Kidney (tissue), 14 donors: ENCODE results near the gene NBDY. TPM values are rescaled to one million over a fixed set of nuclear protein-coding genes. Genes with fewer than 3 reads are reported as not detected.
A peak's percentile ranks its signal among the peaks of the same experiment; 100 is the strongest.
"Not testable (repeated sequence)": the region's sequence is repeated elsewhere in the genome, so short reads cannot be mapped to it uniquely, and the experiment has no call there.

ENCODE experiments used
- DNase-seq, 5 donors: peaks; one replicate each; pipeline ENCODE4 v3.0.0-alpha.2; 2013 to 2020
- FAIRE-seq: peaks from 2 replicates; lab custom pipeline; 2012; peaks lifted over from hg19 to GRCh38; lab: Jason Lieb, UNC
- H3K27ac ChIP-seq, 2 donors: one replicate each; pipeline ENCODE4 v1.7.0; 2013; ENCODE audit warnings: low read depth in 2 of 2, low read length in 2 of 2, inconsistent platforms in 1 of 2
- H3K27me3 ChIP-seq: one replicate; pipeline ENCODE4 v1.7.1; 2013; ENCODE audit warnings: low read length, inconsistent platforms; ENCODE audit not compliant: control insufficient read depth, insufficient read depth
- H3K36me3 ChIP-seq, 3 donors: one replicate each; pipeline versions ENCODE4 v1.7.0 to v1.7.1; 2013; ENCODE audit warnings: low read length in 3 of 3, control low read depth in 1 of 3, inconsistent platforms in 1 of 3; ENCODE audit not compliant: insufficient read depth in 3 of 3, control insufficient read depth in 2 of 3
- H3K4me1 ChIP-seq, 3 donors: one replicate each; pipeline versions ENCODE4 v1.7.0 to v1.7.1; 2013; ENCODE audit warnings: low read length in 3 of 3, inconsistent platforms in 1 of 3, low read depth in 1 of 3; ENCODE audit not compliant: control insufficient read depth in 2 of 3, insufficient read depth in 2 of 3
- H3K4me3 ChIP-seq, 3 donors: one replicate each; pipeline versions ENCODE4 v1.7.0 to v1.8.1; 2013; ENCODE audit warnings: low read length in 3 of 3, control low read depth in 1 of 3, inconsistent platforms in 1 of 3
- H3K9ac ChIP-seq, 3 donors: one replicate each; pipeline versions ENCODE4 v1.7.0 to v1.7.1; 2013; ENCODE audit warnings: low read length in 3 of 3, control low read depth in 1 of 3, inconsistent platforms in 1 of 3
- H3K9me3 ChIP-seq, 3 donors: one replicate each; pipeline versions ENCODE4 v1.7.0 to v1.7.1; 2013; ENCODE audit warnings: low read length in 3 of 3, control low read depth in 1 of 3, inconsistent platforms in 1 of 3; ENCODE audit not compliant: control insufficient read depth in 2 of 3, insufficient read depth in 1 of 3
- intact Hi-C: fragments of 100-400 bp; cut with DNase I; formaldehyde crosslinking; loops from one replicate; pipeline ENCODE4 v1.11.1; 2022
- polyA plus RNA-seq: library from polyadenylated mRNA; stranded (reverse); fragments of 350-450 nt; fragmentation: Illumina TruSeq; extraction: RNeasy Lipid Tissue Mini Kit (QIAGEN cat#74804); gene quantifications from one replicate; pipeline ENCODE4 v1.2.3, GENCODE V29; 2014; ENCODE audit warnings: low read depth, low replicate concordance; ENCODE audit not compliant: insufficient read depth
- total RNA-seq: library from RNA; stranded (reverse); fragmentation: NEBNext Ultra II Directional; extraction: Animal tissue kit (Norgen Biotek cat#: 25700); gene quantifications from one replicate; pipeline ENCODE4 v1.2.1, GENCODE V29; 2021
- TF ChIP-seq, protein P1 (sequence below): IDR thresholded peaks from 3 replicates; pipeline ENCODE4 v1.5.1; 2012; ENCODE audit warnings: mild to moderate bottlenecking, moderate library complexity, borderline replicate concordance; ENCODE audit not compliant: insufficient read depth; ENCODE audit errors: extremely low read depth
- donor health status: control.
- donor health status: control.
- donor health status: control.
- donor health status: control.
- donor health status: control.
- donor health status: DM: yes; HTN: yes; CAD: no.
- donor health status: Normal renal cell carcinoma (clear cell type).

The NBDY gene
- total and polyA plus RNA-seq, 2 donors from 2014 or later = 50.8 to 88.7 TPM

DNA sequence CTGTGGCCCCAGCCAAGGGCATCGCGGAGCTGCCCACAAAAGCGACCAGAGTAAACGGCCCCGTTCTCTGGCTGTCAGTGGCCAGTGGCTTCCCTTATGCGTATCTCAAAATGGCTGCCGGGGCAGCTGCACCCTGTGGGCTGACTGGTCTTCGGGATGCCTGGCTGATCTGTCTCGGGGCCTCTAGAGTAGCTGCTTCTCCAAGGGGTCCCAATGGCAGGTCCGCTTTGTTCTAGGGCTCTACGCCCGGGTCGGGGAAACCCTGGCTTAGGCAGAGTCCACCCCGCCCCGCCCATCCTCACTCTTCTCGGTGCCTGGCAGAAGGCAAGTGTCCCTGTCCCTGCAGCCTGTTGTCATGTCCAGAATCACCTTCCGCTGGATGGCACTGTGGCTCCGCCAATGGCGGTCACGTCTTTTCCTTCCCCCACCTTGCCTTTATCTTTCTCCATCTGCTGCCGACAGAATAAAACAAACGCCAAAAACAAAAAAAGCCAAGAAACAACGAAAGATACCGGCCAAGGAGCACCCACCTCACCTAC is 44.5 kb downstream of the NBDY start:
- H3K4me1 ChIP-seq, DNase-seq, H3K27ac ChIP-seq, H3K27me3 ChIP-seq, H3K9me3 ChIP-seq, intact Hi-C loops, H3K36me3 ChIP-seq, H3K4me3 ChIP-seq, H3K9ac ChIP-seq: not testable (repeated sequence)
- FAIRE-seq = peak; percentile 98

DNA sequence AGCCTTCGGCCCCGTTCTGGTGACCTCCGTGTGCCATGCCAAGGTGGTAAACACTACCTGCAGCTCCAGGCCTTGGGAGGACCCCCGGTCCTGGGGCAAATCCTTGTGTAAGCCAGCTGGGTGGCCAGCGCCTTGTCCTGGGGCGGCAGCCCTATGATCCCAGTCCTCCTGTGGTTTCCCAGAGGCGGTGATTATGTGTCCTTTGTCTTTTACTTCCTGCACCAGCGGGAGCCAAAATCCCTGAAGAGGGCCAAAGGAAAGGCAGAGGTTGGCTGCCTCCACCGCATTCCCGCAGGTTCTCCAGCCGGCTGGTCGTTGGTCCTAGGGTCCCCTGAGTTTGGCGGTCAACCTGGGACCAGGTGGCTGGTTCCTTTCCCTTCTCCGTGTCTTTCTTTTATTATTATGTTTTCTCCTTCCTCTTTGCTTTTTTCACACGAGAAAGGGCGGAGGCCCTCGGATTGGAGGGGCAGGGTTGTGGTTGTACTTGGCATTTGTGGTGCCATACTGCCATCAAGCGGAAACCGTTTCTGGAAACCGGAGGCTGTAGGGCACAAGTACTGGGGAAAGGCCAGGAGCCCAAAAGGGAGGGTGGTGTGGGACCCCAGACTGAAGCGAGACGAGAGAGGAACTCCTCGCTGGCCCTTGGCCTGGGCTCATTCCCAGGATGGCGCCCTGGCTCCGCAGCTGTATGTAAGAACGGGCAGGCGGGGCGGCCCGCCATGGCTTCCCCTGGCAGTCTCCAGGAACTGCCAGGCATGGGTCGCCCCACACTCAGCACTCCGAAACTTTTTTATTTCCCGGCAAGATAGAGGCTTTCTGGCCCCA is 49.3 kb downstream of the NBDY start:
- H3K9me3 ChIP-seq, H3K4me1 ChIP-seq, H3K9ac ChIP-seq, H3K4me3 ChIP-seq, intact Hi-C loops, H3K36me3 ChIP-seq, DNase-seq, H3K27ac ChIP-seq, H3K27me3 ChIP-seq: not testable (repeated sequence)
- FAIRE-seq = peak; percentile 97

DNA sequence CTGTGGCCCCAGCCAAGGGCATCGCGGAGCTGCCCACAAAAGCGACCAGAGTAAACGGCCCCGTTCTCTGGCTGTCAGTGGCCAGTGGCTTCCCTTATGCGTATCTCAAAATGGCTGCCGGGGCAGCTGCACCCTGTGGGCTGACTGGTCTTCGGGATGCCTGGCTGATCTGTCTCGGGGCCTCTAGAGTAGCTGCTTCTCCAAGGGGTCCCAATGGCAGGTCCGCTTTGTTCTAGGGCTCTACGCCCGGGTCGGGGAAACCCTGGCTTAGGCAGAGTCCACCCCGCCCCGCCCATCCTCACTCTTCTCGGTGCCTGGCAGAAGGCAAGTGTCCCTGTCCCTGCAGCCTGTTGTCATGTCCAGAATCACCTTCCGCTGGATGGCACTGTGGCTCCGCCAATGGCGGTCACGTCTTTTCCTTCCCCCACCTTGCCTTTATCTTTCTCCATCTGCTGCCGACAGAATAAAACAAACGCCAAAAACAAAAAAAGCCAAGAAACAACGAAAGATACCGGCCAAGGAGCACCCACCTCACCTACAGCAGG is 50.0 kb downstream of the NBDY start:
- H3K36me3 ChIP-seq, DNase-seq, H3K27me3 ChIP-seq, H3K4me3 ChIP-seq, H3K9ac ChIP-seq, H3K9me3 ChIP-seq, intact Hi-C loops, H3K4me1 ChIP-seq, H3K27ac ChIP-seq: not testable (repeated sequence)
- peak; percentile 68 for FAIRE-seq

DNA sequence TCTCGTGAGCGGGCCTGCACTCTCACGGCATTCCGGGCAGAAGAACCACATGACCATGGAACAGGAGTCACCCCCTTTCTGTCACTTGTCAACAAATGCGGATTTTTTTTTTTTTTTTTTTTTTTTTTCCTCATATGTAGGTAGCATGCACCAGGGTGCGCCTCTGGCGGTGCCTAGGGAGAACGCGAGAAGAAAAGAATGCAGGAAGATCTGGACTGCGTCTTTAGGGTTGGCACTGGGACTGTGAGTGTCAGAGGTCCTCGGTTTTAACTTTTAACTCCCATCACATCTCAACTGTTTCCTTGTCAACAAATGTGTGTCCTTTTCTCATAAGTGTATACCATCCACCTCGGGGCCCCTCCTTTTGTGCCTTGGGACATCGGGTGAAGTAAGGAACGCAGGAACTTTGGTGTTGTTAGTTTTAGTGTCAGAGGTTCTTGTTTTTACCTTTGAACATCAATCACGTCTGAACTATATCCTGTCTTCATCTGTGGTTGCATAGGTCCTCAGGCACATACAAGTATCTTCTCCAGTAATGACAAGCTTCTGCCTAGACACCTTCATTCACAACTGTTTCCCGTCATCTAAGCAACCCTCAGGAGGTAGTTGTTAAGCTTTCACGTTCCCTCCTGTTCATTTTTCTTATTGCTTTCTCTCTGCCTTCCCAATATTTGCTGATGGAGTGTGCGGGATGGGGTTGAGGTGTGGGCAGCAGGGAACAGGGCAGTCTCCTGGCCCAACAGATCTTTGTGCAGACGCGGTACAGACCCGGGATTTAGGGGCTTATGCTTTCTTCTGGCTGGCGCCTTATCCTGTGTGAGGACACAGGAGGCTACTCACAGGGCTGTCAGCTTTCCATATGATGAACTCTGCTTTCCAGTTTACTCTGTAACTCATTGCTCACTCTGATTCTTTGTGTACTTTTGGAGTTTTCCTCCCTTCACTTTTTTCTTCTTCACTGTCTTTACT is 51.9 kb downstream of the NBDY start:
- H3K4me3 ChIP-seq, H3K9ac ChIP-seq, H3K27me3 ChIP-seq, H3K4me1 ChIP-seq, H3K9me3 ChIP-seq, intact Hi-C loops, H3K36me3 ChIP-seq, FAIRE-seq, H3K27ac ChIP-seq: not testable (repeated sequence)
- peak in 1 of 5 donors; percentile 43 for DNase-seq

DNA sequence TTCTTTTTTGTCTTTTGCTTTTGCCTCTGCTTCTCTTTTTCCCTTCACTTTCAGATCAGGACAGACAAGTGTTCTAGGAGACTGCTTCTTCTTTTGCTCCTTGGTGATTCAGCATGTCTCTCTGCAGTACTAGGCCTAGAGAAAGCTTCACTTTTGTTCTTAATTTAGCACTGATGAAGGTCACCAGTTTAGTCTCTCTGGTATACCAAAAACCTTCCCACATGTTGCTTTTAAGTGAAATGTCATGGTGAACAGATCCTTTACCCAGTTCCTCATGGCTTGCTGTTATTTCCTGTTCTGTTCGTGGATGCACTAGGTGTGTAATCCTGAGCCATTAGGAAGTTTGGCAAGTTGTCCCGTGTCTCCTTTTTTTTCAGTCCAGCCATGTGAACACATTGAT is 53.3 kb downstream of the NBDY start:
- H3K4me3 ChIP-seq = no peak overlapping the region
- no peaks in the 10 kb centered on the region for H3K9me3 ChIP-seq
- no peak overlapping the region for H3K27ac ChIP-seq
- intact Hi-C loops = no loop called here
- TF ChIP-seq, protein P1, sequence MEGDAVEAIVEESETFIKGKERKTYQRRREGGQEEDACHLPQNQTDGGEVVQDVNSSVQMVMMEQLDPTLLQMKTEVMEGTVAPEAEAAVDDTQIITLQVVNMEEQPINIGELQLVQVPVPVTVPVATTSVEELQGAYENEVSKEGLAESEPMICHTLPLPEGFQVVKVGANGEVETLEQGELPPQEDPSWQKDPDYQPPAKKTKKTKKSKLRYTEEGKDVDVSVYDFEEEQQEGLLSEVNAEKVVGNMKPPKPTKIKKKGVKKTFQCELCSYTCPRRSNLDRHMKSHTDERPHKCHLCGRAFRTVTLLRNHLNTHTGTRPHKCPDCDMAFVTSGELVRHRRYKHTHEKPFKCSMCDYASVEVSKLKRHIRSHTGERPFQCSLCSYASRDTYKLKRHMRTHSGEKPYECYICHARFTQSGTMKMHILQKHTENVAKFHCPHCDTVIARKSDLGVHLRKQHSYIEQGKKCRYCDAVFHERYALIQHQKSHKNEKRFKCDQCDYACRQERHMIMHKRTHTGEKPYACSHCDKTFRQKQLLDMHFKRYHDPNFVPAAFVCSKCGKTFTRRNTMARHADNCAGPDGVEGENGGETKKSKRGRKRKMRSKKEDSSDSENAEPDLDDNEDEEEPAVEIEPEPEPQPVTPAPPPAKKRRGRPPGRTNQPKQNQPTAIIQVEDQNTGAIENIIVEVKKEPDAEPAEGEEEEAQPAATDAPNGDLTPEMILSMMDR = no peak
- H3K9ac ChIP-seq = no peak overlapping the region
- no peak for FAIRE-seq
- DNase-seq = no peak
- H3K27me3 ChIP-seq = no peaks in the 10 kb centered on the region
- peaks cover 0 to 2% (median 2%) of the 10 kb centered on the region in 3 donors for H3K36me3 ChIP-seq
- no peaks in the 10 kb centered on the region for H3K4me1 ChIP-seq
